Bronchial epithelial cell (primary cell): ENCODE data around the gene CDH8. TPM values are rescaled to one million over a fixed set of nuclear protein-coding genes. Genes with fewer than 3 reads are reported as not detected.

ENCODE experiments used
- DNase-seq: peaks from one replicate; pipeline ENCODE4 v3.0.0-alpha.2; 2010; ENCODE audit warnings: low read depth
- FAIRE-seq: peaks from 2 replicates; lab custom pipeline; 2011; peaks lifted over from hg19 to GRCh38; lab: Jason Lieb, UNC
- H3K27me3 ChIP-seq: 2 replicates; pipeline ENCODE4 v1.5.1; 2011; ENCODE audit warnings: low read length; ENCODE audit not compliant: control insufficient read depth, insufficient read depth
- H3K36me3 ChIP-seq: 2 replicates; pipeline ENCODE4 v1.5.1; 2011; ENCODE audit warnings: low read length; ENCODE audit not compliant: control insufficient read depth, insufficient read depth
- H3K4me3 ChIP-seq: 2 replicates; pipeline ENCODE4 v1.5.1; 2011; ENCODE audit warnings: mild to moderate bottlenecking, low read depth, low read length, control low read depth
- total RNA-seq: library from RNA; depleted of rRNA; stranded (reverse); fragments of >200 nt; gene quantifications from 2 replicates; pipeline ENCODE4 v1.2.1, GENCODE V29; 2014
- TF ChIP-seq, protein P1 (sequence below): IDR thresholded peaks from 2 replicates; pipeline ENCODE4 v1.5.1; 2011; ENCODE audit warnings: mild to moderate bottlenecking, moderate library complexity, low read length, control low read depth, inconsistent platforms; ENCODE audit not compliant: insufficient read depth, severe bottlenecking

CDH8 gene
- total RNA-seq, 1 donor from 2014 or later = 1.8 TPM

DNA sequence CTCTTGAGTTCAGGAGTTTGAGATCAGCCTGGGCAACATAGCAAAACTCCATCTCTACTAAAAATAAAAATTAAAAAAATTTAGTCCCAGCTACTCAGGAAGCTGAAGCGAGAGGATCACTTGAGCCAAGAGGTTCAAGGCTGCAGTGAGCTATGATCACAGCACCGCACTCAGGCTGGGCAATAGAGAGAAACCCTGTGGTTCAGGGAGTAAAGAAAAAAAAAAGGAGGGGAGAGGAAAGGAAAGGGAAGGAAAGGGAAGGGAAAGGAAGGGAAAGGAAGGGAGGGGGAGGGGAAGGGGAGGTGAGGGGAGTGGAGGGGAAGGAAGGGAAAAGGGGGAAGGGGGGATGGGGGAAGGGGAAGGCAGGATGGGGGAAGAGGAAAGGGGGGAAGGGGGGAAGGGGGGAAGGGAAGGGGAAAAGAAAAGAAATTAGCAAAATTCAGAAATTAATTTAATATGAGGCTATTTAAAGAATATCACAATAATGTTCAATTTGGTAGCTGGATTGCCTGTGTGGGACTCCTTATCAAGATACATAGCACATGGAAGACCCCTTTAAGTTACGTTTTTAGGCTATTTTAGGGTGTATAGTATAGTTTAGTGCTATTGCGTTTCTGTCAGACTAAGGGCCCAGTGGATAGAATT, 424.3 kb downstream of the CDH8 start:
- Histone ChIP-seq H3K27me3 (no peaks in the 10 kb centered on the region), H3K36me3 (no peaks in the 10 kb centered on the region), H3K4me3 (no peak overlapping the region)
- TF ChIP-seq, protein P1, sequence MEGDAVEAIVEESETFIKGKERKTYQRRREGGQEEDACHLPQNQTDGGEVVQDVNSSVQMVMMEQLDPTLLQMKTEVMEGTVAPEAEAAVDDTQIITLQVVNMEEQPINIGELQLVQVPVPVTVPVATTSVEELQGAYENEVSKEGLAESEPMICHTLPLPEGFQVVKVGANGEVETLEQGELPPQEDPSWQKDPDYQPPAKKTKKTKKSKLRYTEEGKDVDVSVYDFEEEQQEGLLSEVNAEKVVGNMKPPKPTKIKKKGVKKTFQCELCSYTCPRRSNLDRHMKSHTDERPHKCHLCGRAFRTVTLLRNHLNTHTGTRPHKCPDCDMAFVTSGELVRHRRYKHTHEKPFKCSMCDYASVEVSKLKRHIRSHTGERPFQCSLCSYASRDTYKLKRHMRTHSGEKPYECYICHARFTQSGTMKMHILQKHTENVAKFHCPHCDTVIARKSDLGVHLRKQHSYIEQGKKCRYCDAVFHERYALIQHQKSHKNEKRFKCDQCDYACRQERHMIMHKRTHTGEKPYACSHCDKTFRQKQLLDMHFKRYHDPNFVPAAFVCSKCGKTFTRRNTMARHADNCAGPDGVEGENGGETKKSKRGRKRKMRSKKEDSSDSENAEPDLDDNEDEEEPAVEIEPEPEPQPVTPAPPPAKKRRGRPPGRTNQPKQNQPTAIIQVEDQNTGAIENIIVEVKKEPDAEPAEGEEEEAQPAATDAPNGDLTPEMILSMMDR = no peak
- no peak for FAIRE-seq
- DNase-seq = no peak

- FAIRE-seq = no peak
- TF ChIP-seq, protein P1 = no peak
- H3K4me3 ChIP-seq = no peak overlapping the region
Observed at GRCh38 chr16:61606581-61606980, 429.7 kb downstream of the CDH8 start.

More at GRCh38 chr16:61606581-61606980, 429.7 kb downstream of the CDH8 start:
- Histone ChIP-seq H3K27me3 (no peaks in the 10 kb centered on the region), H3K36me3 (no peaks in the 10 kb centered on the region)
- no peak for DNase-seq
